ENCODE measurements around the gene UVSSA.

DNA sequence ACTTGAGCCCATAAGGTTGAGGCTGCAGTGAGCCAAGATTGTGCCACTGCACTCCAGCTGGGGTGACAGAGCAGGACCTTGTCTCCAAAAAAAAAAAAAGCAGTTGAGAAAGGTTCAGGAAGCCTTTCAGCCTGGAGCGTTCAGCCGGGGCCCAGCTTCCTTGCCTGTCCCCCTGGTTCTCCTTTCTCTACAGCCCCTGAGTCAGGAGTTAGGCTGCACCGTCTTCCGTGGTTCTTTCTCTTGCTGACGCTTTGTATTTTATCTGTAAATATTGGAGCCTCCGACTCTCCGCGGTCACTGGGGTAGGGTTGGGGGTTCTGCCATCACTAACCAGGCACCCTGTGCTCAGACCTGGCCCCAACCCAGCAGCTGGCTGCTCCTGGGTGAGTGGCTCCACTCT is 13.8 kb upstream of the UVSSA start:
- TF ChIP-seq, protein P1, sequence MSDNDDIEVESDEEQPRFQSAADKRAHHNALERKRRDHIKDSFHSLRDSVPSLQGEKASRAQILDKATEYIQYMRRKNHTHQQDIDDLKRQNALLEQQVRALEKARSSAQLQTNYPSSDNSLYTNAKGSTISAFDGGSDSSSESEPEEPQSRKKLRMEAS (IDR thresholded peaks at IDR 0.05; ENCODE audit: low read depth, low read length) = no peak
- TF ChIP-seq, protein P2, sequence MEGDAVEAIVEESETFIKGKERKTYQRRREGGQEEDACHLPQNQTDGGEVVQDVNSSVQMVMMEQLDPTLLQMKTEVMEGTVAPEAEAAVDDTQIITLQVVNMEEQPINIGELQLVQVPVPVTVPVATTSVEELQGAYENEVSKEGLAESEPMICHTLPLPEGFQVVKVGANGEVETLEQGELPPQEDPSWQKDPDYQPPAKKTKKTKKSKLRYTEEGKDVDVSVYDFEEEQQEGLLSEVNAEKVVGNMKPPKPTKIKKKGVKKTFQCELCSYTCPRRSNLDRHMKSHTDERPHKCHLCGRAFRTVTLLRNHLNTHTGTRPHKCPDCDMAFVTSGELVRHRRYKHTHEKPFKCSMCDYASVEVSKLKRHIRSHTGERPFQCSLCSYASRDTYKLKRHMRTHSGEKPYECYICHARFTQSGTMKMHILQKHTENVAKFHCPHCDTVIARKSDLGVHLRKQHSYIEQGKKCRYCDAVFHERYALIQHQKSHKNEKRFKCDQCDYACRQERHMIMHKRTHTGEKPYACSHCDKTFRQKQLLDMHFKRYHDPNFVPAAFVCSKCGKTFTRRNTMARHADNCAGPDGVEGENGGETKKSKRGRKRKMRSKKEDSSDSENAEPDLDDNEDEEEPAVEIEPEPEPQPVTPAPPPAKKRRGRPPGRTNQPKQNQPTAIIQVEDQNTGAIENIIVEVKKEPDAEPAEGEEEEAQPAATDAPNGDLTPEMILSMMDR (IDR thresholded peaks at IDR 0.05; ENCODE audit: low read depth, low read length) = no peak
- TF ChIP-seq POLR2A (IDR thresholded peaks at IDR 0.05; ENCODE audit: extremely low read depth, insufficient read length) = no peak
- TF ChIP-seq MYC (IDR thresholded peaks at IDR 0.05; ENCODE audit: low read depth, low read length) = no peak

Data from NB4 (cell line).